ENCODE results near the gene GALR2.

GALR2 gene

GRCh38 chr17:76094046-76094445, 19.5 kb downstream of the GALR2 start:
- DNase-seq (ENCODE audit: low spot score) = no peak

DNA sequence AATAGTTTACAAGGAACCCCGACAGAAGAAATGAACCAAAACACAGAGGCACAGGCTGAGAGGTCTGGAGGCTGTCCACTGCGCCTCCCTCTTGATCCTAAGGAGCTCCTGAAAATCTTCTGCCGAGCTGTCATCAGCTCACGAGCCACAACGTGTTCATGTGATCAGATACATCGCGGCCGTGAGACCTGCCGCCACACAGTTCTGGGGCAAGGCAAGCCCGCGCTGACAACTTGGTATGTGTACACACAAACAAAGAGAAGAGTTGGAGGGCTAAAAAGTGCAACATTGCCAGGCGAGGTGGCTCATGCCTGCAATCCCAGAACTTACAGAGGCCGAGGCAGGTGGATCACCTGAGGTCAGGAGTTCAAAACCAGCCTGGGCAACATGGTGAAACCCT, 21.4 kb downstream of the GALR2 start:
- no peak for DNase-seq (ENCODE audit: low spot score)

DNA sequence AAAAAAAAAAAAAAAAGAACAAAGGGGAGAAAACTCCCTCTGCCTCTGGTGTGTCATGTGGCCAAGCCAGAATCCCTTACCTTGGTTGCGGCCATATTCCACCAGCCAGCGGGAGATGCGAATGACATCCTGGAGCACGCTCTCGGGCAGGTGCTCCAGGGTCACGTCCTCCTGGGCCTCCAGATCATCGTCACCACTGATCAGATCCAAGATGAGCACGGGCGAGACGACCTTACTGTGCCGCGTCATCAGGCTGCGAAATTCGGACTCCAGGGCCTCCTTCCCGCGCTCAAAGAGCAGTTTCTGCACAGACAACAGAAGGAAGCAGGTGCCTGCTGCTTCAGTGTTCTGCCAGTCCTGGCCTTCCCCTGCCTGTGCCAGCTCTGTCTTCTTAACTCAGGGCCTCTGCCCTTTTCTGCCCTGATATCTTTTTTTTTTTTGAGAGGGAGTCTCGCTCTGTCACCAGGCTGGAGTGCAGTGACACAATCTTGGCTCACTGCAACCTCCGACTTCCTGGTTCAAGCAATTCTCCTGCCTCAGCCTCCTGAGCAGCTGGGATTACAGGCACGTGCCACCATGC, 23.2 kb downstream of the GALR2 start:
- no peak for DNase-seq (ENCODE audit: low spot score)

- DNase-seq (ENCODE audit: low spot score) = no peak
Observed at GRCh38 chr17:76102944-76103273, 28.3 kb downstream of the GALR2 start.

DNA sequence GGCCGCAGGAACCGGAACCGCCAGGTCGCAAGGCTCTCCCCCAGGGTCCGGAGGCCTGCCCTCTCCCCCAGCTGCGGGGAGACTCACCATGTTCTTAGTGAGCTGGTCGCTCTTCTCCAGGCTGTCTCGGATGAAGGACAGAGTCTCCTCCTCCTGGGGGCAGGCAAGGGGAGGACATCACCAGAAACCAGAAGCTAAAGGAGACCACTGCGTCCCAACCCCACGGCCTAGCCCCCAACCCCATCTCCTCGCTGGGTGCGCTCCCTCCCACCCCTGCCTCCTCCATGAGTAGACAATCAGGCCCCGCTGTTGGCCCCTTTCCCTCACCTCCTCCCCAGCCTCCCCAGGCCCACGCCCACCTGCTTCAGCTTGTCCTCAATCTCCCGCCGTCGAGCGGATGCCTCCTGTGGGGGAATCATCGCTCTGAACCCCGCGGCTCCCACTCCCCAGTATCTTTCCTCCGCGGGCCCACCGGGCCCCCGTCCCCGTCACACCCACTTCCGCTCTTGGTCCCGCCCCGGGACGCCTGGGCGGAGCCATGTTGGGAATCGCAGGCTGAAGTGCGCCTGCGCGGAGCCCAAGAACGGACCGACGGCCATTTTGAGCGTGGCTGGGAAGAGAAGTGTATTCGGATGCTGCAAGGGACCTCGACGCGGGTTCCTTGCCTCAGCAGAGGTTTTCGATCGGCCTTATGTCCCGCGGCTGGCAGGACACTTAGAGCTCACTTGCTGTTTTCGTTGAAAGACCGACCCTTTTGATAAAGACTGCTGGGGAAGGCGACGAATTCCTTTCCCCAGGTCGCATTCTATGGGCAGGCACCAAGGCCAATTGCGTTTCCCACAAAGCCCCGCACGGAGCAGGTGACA, 28.9 kb downstream of the GALR2 start, which contains the start of gene EXOC7:
TSS of gene EXOC7 (minus strand) at position 514 of the 866 bp plus-strand sequence. CDS start at position 419, 95 bp downstream.
- peak; percentile 97 for DNase-seq (ENCODE audit: low spot score)

DNA sequence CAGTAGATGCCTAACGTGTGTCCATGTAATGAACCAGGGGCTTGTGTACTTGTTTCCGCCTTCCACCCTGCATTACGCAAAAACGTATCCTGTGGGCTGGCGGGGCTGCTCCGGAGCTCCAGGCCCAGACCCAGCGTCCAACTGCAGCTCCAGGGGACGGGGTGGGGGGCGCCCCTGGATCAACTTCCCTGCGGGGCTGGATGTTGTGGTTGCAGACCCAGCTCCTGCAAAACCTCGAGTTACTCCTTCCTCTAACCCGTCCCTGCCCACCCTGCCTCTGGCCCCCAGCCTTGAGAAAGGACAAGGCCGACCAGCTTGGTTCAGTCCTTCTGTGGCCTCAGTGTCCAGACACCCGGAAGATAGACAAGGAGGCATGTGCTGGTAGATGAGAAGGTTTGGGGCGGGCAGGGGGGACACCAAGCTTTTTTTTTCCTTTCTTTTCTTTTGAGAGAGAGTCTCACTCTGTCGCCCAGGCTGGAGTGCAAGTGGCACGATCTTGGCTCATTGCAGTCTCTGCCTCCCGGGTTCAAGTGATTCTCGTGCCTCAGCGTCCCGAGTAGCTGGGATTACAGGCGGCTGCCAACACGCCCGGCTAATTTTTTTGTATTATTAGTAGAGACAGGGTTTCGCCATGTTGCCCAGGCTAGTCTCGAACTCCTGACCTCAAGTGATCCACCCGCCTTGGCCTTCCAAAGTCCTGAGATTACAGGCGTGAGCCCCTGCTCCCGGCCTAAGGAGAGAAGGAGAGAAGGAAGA, 29.7 kb downstream of the GALR2 start:
- no peak for DNase-seq (ENCODE audit: low spot score)

DNA sequence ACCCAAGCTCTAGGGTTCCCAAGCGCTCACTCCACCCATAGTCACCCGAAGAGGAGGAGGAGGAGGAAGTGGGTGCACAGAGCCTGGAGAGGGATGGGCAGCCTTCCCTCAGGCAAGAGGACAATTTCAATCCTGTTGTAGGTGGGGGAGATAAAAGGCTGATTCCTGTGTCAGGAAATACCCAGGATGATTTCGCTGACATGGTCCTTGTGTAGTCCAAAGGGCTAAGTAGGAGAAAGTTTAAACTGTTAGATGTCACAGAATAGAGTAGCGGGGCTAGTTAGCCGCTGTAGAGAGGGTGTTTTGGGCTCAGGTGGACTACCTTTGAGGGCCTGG, 30.3 kb downstream of the GALR2 start:
- no peak for DNase-seq (ENCODE audit: low spot score)

- no peak for DNase-seq (ENCODE audit: low spot score)
Observed at GRCh38 chr17:76106703-76107102, 32.1 kb downstream of the GALR2 start.

- no peak for DNase-seq (ENCODE audit: low spot score)
Observed at GRCh38 chr17:76107509-76107908, 32.9 kb downstream of the GALR2 start.

- DNase-seq (ENCODE audit: low spot score) = no peak
Observed at GRCh38 chr17:76111956-76112355, 37.4 kb downstream of the GALR2 start.

DNA sequence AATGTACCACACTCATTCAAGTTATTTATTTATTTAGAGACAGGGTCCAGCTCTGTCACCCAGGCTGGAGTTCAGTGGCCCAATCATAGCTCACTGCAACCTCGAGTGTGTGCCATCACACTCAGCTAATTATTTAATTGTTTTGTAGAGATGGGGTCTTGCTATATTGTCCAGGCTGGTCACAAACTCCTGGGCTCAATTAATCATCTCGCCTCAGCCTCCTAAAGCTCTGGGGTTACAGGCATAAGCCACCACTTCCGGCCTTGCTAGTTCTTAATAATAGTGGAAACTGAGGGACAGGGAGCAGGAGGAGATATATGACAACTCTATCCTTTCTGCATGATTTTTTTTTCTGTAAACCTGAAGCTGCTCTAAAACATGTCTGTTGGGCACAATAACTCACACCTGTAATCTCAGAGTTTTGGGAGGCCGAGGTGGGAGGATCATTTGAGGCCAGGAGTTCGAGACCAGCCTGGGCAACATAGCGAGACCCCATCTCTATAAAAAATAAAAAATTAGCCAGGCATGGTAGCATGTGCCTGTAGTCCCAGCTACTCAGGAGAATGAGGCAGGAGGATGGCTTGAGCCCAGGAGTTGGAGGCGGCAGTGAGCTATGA, 40.7 kb downstream of the GALR2 start:
- no peak for DNase-seq (ENCODE audit: low spot score)

- no peak for DNase-seq (ENCODE audit: low spot score)
Observed at GRCh38 chr17:76119409-76120371, 45.1 kb downstream of the GALR2 start.

DNA sequence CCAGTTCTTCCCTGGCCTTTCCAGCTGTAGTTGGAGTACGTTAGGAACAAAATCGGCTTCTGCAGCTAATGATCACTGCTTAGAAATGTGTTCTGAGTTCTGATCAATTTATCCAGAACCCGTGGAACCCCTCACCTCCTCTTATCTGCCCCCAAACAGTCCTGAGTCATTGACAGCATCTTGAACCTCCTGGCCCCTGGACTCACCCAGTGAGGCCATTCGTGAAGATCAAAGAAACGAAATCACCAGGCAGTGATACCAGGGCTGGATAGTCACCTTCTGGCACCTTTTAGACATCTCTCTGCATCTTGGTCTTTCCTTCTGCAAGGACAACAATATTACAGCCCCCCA, 46.1 kb downstream of the GALR2 start:
- DNase-seq (ENCODE audit: low spot score) = no peak

DNA sequence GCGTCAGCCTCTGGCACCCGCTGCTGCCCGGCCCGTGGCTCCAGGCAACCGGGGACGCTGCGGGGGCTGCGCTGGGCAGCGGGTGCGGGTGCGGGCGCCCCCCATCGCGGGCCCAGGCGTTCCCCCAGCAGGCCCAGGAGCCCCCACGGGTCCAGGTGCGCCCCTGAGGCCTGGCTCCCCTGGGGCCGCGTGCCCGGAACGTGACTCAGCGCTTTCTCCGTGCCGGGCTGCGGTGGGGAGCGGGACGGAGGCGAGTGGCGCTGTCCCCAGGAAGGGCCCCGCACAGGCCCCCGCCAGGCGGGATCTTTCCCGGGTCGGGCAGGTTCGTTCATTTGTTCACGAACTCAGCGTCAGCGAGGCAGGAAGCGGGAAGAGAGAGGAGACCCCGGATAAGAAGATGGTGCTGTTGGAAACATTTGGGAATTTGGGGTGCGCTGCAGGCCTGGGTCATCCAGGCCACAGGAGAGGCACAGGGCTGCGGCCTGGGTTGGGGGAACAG, 47.4 kb downstream of the GALR2 start:
- no peak for DNase-seq (ENCODE audit: low spot score)

DNA sequence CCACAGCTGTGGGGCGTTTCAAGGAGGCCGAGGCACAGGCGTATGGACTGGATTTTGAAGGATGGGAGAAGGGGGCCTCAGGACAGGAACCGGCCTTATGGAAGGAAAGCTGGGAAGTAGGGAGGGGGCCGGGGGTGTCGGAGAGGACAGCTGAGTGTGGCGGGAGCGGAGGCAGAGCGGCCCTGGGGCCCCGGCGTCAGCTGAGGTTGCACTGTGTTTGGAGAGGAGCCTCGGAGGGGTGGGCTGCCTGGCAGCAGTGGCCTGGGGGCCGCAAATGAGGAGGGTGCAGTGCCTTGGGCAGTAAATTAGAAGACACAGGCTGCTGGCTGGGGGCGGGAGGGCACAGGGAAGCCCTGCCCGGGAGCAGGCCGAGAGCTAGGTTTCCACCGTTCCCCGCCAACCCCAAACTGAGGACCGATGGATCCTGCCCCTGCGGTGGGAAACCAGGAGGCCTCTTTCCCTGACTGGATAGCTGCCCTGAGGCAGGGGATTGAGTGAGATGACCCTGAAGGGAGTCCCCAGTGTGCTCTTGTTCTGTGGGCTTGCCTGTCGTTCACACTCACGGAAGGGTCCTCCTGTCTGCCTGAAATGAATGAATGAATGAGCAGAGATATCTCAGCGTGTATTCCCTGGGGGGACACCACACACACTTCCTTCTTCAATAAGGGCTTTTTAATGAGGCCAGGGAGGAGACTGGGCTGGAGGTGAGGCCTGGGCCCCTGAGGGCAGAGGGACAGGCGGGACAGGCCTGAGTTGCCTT, 48.0 kb downstream of the GALR2 start:
- no peak for DNase-seq (ENCODE audit: low spot score)

DNA sequence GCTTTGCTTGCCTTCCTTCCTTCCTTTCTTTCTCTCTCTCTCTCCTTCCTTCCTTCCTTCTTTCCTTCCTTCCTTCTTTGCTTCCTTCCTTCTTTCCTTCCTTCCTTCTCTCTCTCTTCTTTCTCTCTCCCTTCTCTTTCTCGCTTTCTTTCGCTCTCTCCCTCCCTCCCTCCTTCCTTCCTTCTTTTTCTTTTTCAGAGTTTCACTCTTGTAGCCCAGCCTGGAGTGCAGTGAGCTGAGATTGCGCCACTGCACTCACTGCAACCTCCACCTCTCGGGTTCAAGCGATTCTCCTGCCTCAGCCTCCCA, 48.6 kb downstream of the GALR2 start:
- no peak for DNase-seq (ENCODE audit: low spot score)

DNA sequence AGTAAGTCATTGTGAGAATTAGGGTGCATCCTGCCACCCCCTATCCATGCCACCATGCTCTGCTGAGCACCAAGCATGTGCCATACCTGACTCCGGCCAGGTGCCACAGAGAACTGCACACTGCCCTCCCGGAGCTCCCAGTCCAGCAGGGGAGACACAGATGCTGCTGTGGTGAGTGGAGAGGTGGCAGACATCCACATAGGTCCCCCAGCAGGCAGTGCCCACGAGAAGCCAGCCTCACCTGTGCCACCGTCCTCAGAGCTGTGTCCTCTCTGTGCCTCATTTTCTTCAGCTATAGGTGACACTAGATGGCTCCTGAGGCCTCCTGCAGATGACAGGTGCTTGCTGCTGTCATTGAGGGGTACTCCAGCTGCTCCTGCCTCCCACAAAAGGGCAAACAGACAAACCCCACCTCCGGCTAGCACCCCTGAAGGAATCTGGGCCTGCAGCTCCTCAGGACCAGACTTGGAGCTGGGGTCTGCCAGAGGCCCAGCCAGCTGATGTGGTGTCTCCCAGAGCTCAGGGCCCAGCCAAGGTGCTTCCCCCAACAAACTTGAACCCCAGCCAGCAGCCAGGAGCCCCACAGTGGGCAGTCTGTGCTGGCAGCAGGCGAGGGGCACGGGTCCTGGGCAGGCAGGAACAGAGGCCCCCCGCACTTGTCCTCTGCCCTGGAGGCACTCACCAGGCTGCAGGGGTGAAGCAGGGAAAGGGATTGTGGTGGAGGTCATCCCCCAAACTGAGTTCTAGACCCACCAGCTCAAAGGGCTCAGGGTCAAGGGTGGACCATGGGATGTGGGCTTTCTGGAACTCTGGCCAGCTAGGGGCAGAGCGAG, 49.4 kb downstream of the GALR2 start:
- peak; percentile 8 for DNase-seq (ENCODE audit: low spot score)

DNA sequence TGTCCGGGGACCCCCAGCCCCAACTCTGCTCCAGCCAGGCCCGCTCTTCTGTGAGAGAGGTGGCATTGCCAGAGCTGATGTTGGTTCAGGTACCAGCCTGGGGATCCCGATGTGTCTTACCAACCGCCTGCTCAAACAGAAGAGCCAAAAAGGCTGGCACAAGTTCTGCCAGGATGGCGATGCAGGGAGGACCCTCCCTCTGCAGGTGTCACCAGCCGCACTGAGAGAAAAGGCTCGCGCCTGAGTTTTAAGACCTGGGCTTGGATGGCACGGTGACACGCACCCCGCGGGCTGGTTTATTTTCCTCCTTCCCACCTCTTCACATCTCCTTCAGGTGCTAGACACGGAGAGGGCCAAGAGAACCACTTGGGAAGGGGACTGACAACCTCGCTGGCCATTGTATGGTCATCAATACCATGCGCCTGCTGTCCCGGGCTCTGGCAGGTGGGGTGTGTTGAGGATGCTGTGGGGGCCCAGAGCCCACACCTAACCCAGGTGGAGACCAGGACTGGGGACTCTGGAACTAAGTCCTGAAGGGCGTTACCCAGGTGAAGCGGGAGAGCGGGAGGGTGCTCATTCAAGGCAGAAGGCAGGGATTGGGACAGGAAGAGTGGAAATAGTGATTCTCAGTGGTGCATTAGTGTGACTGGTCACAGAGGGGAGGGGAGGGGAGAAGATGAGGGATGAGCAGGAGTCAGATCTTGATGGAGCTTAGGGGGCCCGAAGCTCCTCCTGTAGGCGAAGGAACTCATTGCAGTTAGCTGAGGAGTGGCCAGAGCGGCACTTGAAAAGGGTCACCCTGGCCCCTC, 50.2 kb downstream of the GALR2 start:
- DNase-seq (ENCODE audit: low spot score) = peak; percentile 59

DNA sequence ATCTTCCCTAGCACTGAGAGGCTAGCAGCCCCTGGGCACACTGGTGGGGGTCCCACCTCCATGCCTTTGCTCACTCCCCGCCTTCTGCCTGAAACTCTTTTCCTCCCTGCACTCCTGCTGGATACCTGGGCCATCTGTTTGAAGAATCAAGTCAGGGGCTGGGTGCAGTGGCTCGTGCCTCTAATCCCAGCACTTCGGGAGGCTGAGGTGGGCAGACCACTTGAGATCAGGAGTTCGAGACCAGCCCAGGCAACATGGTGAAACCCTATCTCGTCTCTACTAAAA, 50.8 kb downstream of the GALR2 start:
- DNase-seq (ENCODE audit: low spot score) = no peak

Measured in HuH-7 (cell line).